ENCODE measurements around the gene QARS1.

- TF ChIP-seq CTCF (IDR thresholded peaks at IDR 0.05), result no peak
- no peak for TF ChIP-seq POLR2A (IDR thresholded peaks at IDR 0.05)
Observed at GRCh38 chr3:49122451-49122850, 17.9 kb upstream of the QARS1 start.

All from heart left ventricle (tissue), 13 donors.